Measurements from ENCODE around the gene PLPPR5.

Gene PLPPR5

GRCh38 chr1:98969798-98970490, 34.7 kb downstream of the PLPPR5 start:
- no peak for DNase-seq (ENCODE audit: low spot score)

- DNase-seq (ENCODE audit: low spot score): no peak
Measured at GRCh38 chr1:98967122-98967521, 37.5 kb downstream of the PLPPR5 start.

GRCh38 chr1:98965394-98965793, 39.3 kb downstream of the PLPPR5 start:
- no peak for DNase-seq (ENCODE audit: low spot score)

- DNase-seq (ENCODE audit: low spot score): no peak
Measured at GRCh38 chr1:98964198-98964597, 40.5 kb downstream of the PLPPR5 start.

- no peak for DNase-seq (ENCODE audit: low spot score)
Measured at GRCh38 chr1:98963064-98963758, 41.5 kb downstream of the PLPPR5 start.

- no peak for DNase-seq (ENCODE audit: low spot score)
Measured at GRCh38 chr1:98962156-98962555, 42.5 kb downstream of the PLPPR5 start.

- DNase-seq (ENCODE audit: low spot score): no peak
Measured at GRCh38 chr1:98949621-98950020, 55.0 kb downstream of the PLPPR5 start.

- no peak for DNase-seq (ENCODE audit: low spot score)
Measured at GRCh38 chr1:98949166-98949565, 55.5 kb downstream of the PLPPR5 start.

GRCh38 chr1:98947071-98947470, 57.6 kb downstream of the PLPPR5 start:
- DNase-seq (ENCODE audit: low spot score): no peak

- DNase-seq (ENCODE audit: low spot score): no peak
Measured at GRCh38 chr1:98940722-98941079, 64.0 kb downstream of the PLPPR5 start.

- no peak for DNase-seq (ENCODE audit: low spot score)
Measured at GRCh38 chr1:98940069-98940721, 64.5 kb downstream of the PLPPR5 start.

- DNase-seq (ENCODE audit: low spot score): no peak
Measured at GRCh38 chr1:98939471-98939870, 65.2 kb downstream of the PLPPR5 start.

GRCh38 chr1:98937347-98937746, 67.3 kb downstream of the PLPPR5 start:
- no peak for DNase-seq (ENCODE audit: low spot score)

GRCh38 chr1:98932184-98932583, 72.5 kb downstream of the PLPPR5 start:
- no peak for DNase-seq (ENCODE audit: low spot score)

- DNase-seq (ENCODE audit: low spot score): no peak
Measured at GRCh38 chr1:98931128-98931835, 73.4 kb downstream of the PLPPR5 start.

- DNase-seq (ENCODE audit: low spot score): no peak
Measured at GRCh38 chr1:98929437-98929836, 75.2 kb downstream of the PLPPR5 start.

GRCh38 chr1:98926597-98926996, 78.1 kb downstream of the PLPPR5 start:
- DNase-seq (ENCODE audit: low spot score): no peak

GRCh38 chr1:98924977-98925376, 79.7 kb downstream of the PLPPR5 start:
- DNase-seq (ENCODE audit: low spot score): no peak

- DNase-seq (ENCODE audit: low spot score): no peak
Measured at GRCh38 chr1:98923667-98924066, 81.0 kb downstream of the PLPPR5 start.

GRCh38 chr1:98921817-98922216, 82.8 kb downstream of the PLPPR5 start:
- DNase-seq (ENCODE audit: low spot score): no peak

- no peak for DNase-seq (ENCODE audit: low spot score)
Measured at GRCh38 chr1:98920441-98921110, 84.1 kb downstream of the PLPPR5 start.

GRCh38 chr1:98919652-98920051, 85.0 kb downstream of the PLPPR5 start:
- no peak for DNase-seq (ENCODE audit: low spot score)

All from iPS-NIHi11 (cell line).